HG02642 (cell line): ENCODE measurements around the gene TMEM38A.

Experiments used
- ATAC-seq: cut with Tn5 transposase; IDR thresholded peaks from one replicate; pipeline ENCODE4 v1.9.1; 2021; ENCODE audit warnings: mild to moderate bottlenecking; ENCODE audit not compliant: unreplicated experiment, poor library complexity

The TMEM38A gene

GRCh38 chr19:16739546-16739945 lies 78.6 kb downstream of the TMEM38A start:
- no peak for ATAC-seq
